HCT116 (cell line): Measurements from ENCODE around the gene RIMBP2. TPM values are rescaled to one million over a fixed set of nuclear protein-coding genes. Genes with fewer than 3 reads are reported as not detected.

Experiments
- ATAC-seq: fragments of 200-7000 bp; cut with Tn5 transposase; 2 replicates; pipeline ENCODE4 v1.9.1; 2020; ENCODE audit warnings: mild to moderate bottlenecking, moderate library complexity
- BruUV-seq: library from RNA; stranded (reverse); fragments of 400-500 nt; replicated peaks from 2 replicates; lab custom pipeline; 2021; lab: Mats Ljungman, UMichigan
- CTCF ChIA-PET: fragments of 300-600 bp; sonication (Branson Sonifier 250); formaldehyde crosslinking; loops from one replicate; lab custom pipeline; 2021; ENCODE audit warnings: antibody characterized with exemption; lab: Charles Lee
- POLR2A ChIA-PET: fragments of 300-600, 350-600 bp; sonication (Branson Sonifier 250); formaldehyde crosslinking; loops from one replicate; lab custom pipeline; 2021; ENCODE audit warnings: antibody characterized with exemption; lab: Charles Lee
- RAD21 ChIA-PET, 2 experiments: fragments of 300-600 bp; sonication (Branson Sonifier 250); formaldehyde crosslinking; loops; one replicate each; lab custom pipeline; 2023; ENCODE audit warnings: low total read pairs in 2 of 2; ENCODE audit not compliant: uncharacterized antibody in 2 of 2, unreplicated experiment in 2 of 2, low non-redundant PET in 1 of 2; lab: Charles Lee
- DNase-seq: peaks from one replicate; pipeline ENCODE4 v3.0.0-alpha.2; 2010; ENCODE audit warnings: low read depth, low spot score
- H2AFZ ChIP-seq: fragments of 200-600 bp; shearing (Covaris generic), sonication (generic); 2 replicates; pipeline ENCODE4 v1.6.1; 2017; ENCODE audit warnings: low read depth, mixed run types, mixed read lengths, antibody characterized with exemption, low read length; ENCODE audit not compliant: poor library complexity, severe bottlenecking
- H3K27ac ChIP-seq: 2 replicates; pipeline ENCODE4 v1.5.1; 2012; ENCODE audit warnings: low read depth, low read length
- H3K27me3 ChIP-seq: fragments of 200-600 bp; sonication (generic); 2 replicates; pipeline ENCODE4 v1.6.1; 2016; ENCODE audit warnings: mixed run types, low read length, mixed read lengths; ENCODE audit not compliant: insufficient read depth
- H3K36me3 ChIP-seq, 2 experiments: fragments of 200-500 bp in 1 of 2; fragments of 200-600 bp in 1 of 2; sonication (Bioruptor generic) in 1 of 2; sonication (generic) in 1 of 2; 2 replicates each; pipeline versions ENCODE4 v1.5.1 to v1.6.1; 2014 to 2016; ENCODE audit warnings: low read length in 2 of 2, inconsistent platforms in 1 of 2, mixed read lengths in 1 of 2, mixed run types in 1 of 2; ENCODE audit not compliant: insufficient read depth in 2 of 2, control insufficient read depth in 1 of 2
- H3K4me1 ChIP-seq, 2 experiments: fragments of 200-600 bp in 1 of 2; sonication (generic) in 1 of 2; 2 replicates each; pipeline versions ENCODE4 v1.5.1 to v1.6.1; 2012 to 2017; ENCODE audit warnings: low read length in 2 of 2, inconsistent platforms in 1 of 2, mild to moderate bottlenecking in 1 of 2, mixed read lengths in 1 of 2, mixed run types in 1 of 2, moderate library complexity in 1 of 2; ENCODE audit not compliant: insufficient read depth in 2 of 2, control insufficient read depth in 1 of 2
- H3K4me2 ChIP-seq: fragments of 200-600 bp; sonication (generic); 2 replicates; pipeline ENCODE4 v1.6.1; 2017; ENCODE audit warnings: mixed run types, low read length, mixed read lengths
- H3K4me3 ChIP-seq, 2 experiments: fragments of 200-600 bp in 1 of 2; sonication (generic) in 1 of 2; replicated peaks in 1 of 2; 2 replicates each; pipeline ENCODE4 v1.5.1; 2011 to 2016; ENCODE audit warnings: low read length in 2 of 2, control low read depth in 1 of 2, low read depth in 1 of 2, mild to moderate bottlenecking in 1 of 2, mixed read lengths in 1 of 2, mixed run types in 1 of 2
- H3K79me2 ChIP-seq: fragments of 200-600 bp; sonication (generic); 2 replicates; pipeline ENCODE4 v1.6.1; 2017; ENCODE audit warnings: mild to moderate bottlenecking, mixed run types, low read length, moderate library complexity, mixed read lengths; ENCODE audit not compliant: insufficient read depth
- H3K9ac ChIP-seq: fragments of 200-600 bp; sonication (generic); 2 replicates; pipeline ENCODE4 v1.6.1; 2016; ENCODE audit warnings: low read length, mixed read lengths
- H3K9me2 ChIP-seq: fragments of 200-600 bp; sonication (generic), shearing (Covaris generic); 2 replicates; pipeline ENCODE4 v1.6.1; 2017; ENCODE audit warnings: mixed run types, mild to moderate bottlenecking, moderate library complexity; ENCODE audit not compliant: insufficient read depth
- H3K9me3 ChIP-seq, 2 experiments: fragments of 200-500 bp in 1 of 2; fragments of 200-600 bp in 1 of 2; sonication (Bioruptor generic) in 1 of 2; sonication (generic) in 1 of 2; 2 replicates each; pipeline ENCODE4 v1.6.1; 2014 to 2017; ENCODE audit warnings: low read length in 2 of 2, mixed read lengths in 2 of 2, inconsistent platforms in 1 of 2, low read depth in 1 of 2, mild to moderate bottlenecking in 1 of 2, mixed run types in 1 of 2, moderate library complexity in 1 of 2; ENCODE audit not compliant: control insufficient read depth in 1 of 2, insufficient read depth in 1 of 2
- H4K20me1 ChIP-seq: fragments of 200-600 bp; sonication (generic), shearing (Covaris generic); 2 replicates; pipeline ENCODE4 v1.6.1; 2017; ENCODE audit warnings: mixed run types, mild to moderate bottlenecking, moderate library complexity; ENCODE audit not compliant: insufficient read depth
- ATF3 ChIP-seq: IDR thresholded peaks from 2 replicates; pipeline ENCODE4 v1.6.1; 2012
- CEBPB ChIP-seq: IDR thresholded peaks from 2 replicates; pipeline ENCODE4 v1.6.1; 2012; ENCODE audit warnings: low read depth
- EGR1 ChIP-seq: IDR thresholded peaks from 2 replicates; pipeline ENCODE4 v1.6.1; 2012; ENCODE audit warnings: low read depth
- ELF1 ChIP-seq: IDR thresholded peaks from 2 replicates; pipeline ENCODE4 v1.6.1; 2012; ENCODE audit warnings: low read depth, borderline replicate concordance
- EZH2 ChIP-seq: fragments of 200-600 bp; sonication (generic); IDR thresholded peaks from 2 replicates; pipeline ENCODE4 v1.6.1; 2017; ENCODE audit warnings: antibody characterized with exemption, mixed run types
- EZH2phosphoT487 ChIP-seq: fragments of 200-600 bp; IDR thresholded peaks from 2 replicates; pipeline ENCODE4 v1.6.1; 2018; ENCODE audit warnings: antibody characterized with exemption, borderline replicate concordance
- FOSL1 ChIP-seq: IDR thresholded peaks from 2 replicates; pipeline ENCODE4 v1.6.1; 2012; ENCODE audit warnings: low read depth
- JUND ChIP-seq: IDR thresholded peaks from 2 replicates; pipeline ENCODE4 v1.6.1; 2012
- MAX ChIP-seq: IDR thresholded peaks from 2 replicates; pipeline ENCODE4 v1.6.1; 2012
- POLR2AphosphoS5 ChIP-seq: IDR thresholded peaks from 2 replicates; pipeline ENCODE4 v1.6.1; 2011; ENCODE audit warnings: mild to moderate bottlenecking, low read depth, low read length, moderate library complexity
- RAD21 ChIP-seq: IDR thresholded peaks from 2 replicates; pipeline ENCODE4 v1.6.1; 2012; ENCODE audit warnings: low read depth, mild to moderate bottlenecking
- SP1 ChIP-seq: IDR thresholded peaks from 2 replicates; pipeline ENCODE4 v1.6.1; 2012; ENCODE audit warnings: low read depth
- YY1 ChIP-seq: IDR thresholded peaks from 2 replicates; pipeline ENCODE4 v1.6.1; 2011; ENCODE audit warnings: low read length, low read depth, moderate library complexity, mild to moderate bottlenecking; ENCODE audit not compliant: insufficient replicate concordance; ENCODE audit errors: extremely low read depth
- ZBTB33 ChIP-seq: IDR thresholded peaks from 2 replicates; pipeline ENCODE4 v1.6.1; 2011; ENCODE audit warnings: mild to moderate bottlenecking, low read length, moderate library complexity; ENCODE audit not compliant: insufficient replicate concordance; ENCODE audit errors: extremely low read depth
- ZFX ChIP-seq: fragments of 450-650 bp; IDR thresholded peaks from 2 replicates; pipeline ENCODE4 v1.6.1; 2017
- ZNF274 ChIP-seq: fragments of 200-500 bp; sonication (Bioruptor generic); IDR thresholded peaks from 2 replicates; pipeline ENCODE4 v1.6.1; 2014; ENCODE audit warnings: mild to moderate bottlenecking, low read depth, low read length, inconsistent platforms
- intact Hi-C: fragments of 100-400 bp; cut with micrococcal nuclease; formaldehyde crosslinking; loops from 2 replicates; pipeline ENCODE4 v1.10.0; 2022
- total RNA-seq: library from RNA; stranded (reverse); gene quantifications from one replicate; pipeline ENCODE4 v1.2.1, GENCODE V29; 2021; ENCODE audit not compliant: unreplicated experiment

Gene RIMBP2
- total RNA-seq, 1 experiment from 2014 or later: not detected

- Histone ChIP-seq H3K9ac (no peak overlapping the region), H3K27me3 (0 out of 2 replicates have a peak, but pooled peaks cover 3% of the 10 kb centered on the region), H3K9me2 (no peaks in the 10 kb centered on the region), H3K4me3 (no peak overlapping the region), H3K79me2 (no peaks in the 10 kb centered on the region), H3K36me3 (no peaks in the 10 kb centered on the region), H3K27ac (no peak overlapping the region), H3K4me1 (no peaks in the 10 kb centered on the region), H3K9me3 (no peaks in the 10 kb centered on the region), H3K4me2 (no peak overlapping the region), H4K20me1 (no peaks in the 10 kb centered on the region), H2AFZ (no peak overlapping the region)
- no peak for TF ChIP-seq JUND
- TF ChIP-seq ZNF274: no peak
- TF ChIP-seq EZH2phosphoT487: no peak
- no peak for TF ChIP-seq ELF1
- TF ChIP-seq MAX: no peak
- no peak for TF ChIP-seq FOSL1
- no peak for TF ChIP-seq RAD21
- TF ChIP-seq YY1: no peak
- no peak for TF ChIP-seq EGR1
- ATAC-seq (no peak), DNase-seq (no peak)
- RAD21 ChIA-PET: no interaction called here
- intact Hi-C loops: no loop called here
- CTCF ChIA-PET: no interaction called here
- POLR2A ChIA-PET: no interaction called here
- no TSS peak for BruUV-seq
Observed at GRCh38 chr12:130504840-130505175, 211.3 kb downstream of the RIMBP2 start.

- H3K9ac ChIP-seq: no peak overlapping the region
- 0 out of 2 replicates have a peak, but pooled peaks cover 3% of the 10 kb centered on the region for H3K27me3 ChIP-seq
- no peak for ATAC-seq
- no peaks in the 10 kb centered on the region for H3K9me3 ChIP-seq
- intact Hi-C loops: no loop called here
- no peaks in the 10 kb centered on the region for H3K4me1 ChIP-seq
- ChIA-PET POLR2A (no interaction called here), RAD21 (no interaction called here), CTCF (no interaction called here)
- no TSS peak for BruUV-seq
- H2AFZ ChIP-seq: no peak overlapping the region
- H4K20me1 ChIP-seq: no peaks in the 10 kb centered on the region
- H3K36me3 ChIP-seq: no peaks in the 10 kb centered on the region
- DNase-seq: no peak
- no peak overlapping the region for H3K4me2 ChIP-seq
- H3K9me2 ChIP-seq: no peaks in the 10 kb centered on the region
- no peaks in the 10 kb centered on the region for H3K79me2 ChIP-seq
- H3K27ac ChIP-seq: no peak overlapping the region
- no peak overlapping the region for H3K4me3 ChIP-seq
- no peak for TF ChIP-seq EZH2
- TF ChIP-seq SP1: no peak
- no peak for TF ChIP-seq MAX
- TF ChIP-seq ZBTB33: no peak
- no peak for TF ChIP-seq POLR2AphosphoS5
- TF ChIP-seq ATF3: no peak
- TF ChIP-seq ELF1: no peak
- TF ChIP-seq ZFX: no peak
- TF ChIP-seq FOSL1: no peak
- no peak for TF ChIP-seq EGR1
- TF ChIP-seq CEBPB: no peak
Observed at GRCh38 chr12:130504110-130504839, 211.8 kb downstream of the RIMBP2 start.
